SH-SY5Y (cell line): ENCODE data around the gene HNRNPLL.

Experiments used
- GATA2 ChIP-seq: IDR thresholded peaks from 2 replicates; pipeline ENCODE4 v1.6.1; 2011; ENCODE audit warnings: mild to moderate bottlenecking, low read depth, low read length
- GATA3 ChIP-seq: IDR thresholded peaks from 2 replicates; pipeline ENCODE4 v1.6.1; 2011; ENCODE audit warnings: low read depth, mild to moderate bottlenecking, low read length, moderate library complexity

DNA sequence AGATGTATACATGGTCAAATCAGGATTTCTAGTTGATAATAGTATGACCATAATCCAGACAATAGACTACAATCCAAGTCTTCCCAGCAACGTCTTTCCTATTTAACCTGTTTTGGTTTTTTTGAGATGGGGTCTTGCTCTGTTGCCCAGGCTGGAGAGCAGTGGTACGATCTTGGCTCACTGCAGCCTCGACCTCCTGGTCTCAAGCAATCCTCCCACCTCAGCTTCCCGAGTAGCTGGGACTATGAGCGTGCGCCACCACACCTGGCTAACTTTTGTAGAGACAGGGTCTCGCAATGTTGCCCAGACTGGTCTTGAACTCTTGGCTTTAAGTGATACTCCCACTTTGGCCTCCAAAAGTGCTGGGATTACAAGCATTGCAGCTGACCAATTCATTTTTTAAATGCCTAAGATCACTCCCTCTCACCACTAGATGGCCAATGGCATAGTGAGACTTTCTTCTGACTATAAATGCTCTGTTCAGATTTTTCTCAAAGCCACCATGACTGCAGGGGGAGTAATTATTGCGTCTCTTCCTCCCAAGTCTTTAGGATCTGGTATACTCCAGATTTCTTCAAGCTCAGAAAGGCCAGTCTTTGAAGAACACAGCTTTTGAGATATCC, 47.6 kb downstream of the HNRNPLL start:
- TF ChIP-seq GATA2, result no peak
- TF ChIP-seq GATA3, result no peak
